Hepatocyte (in vitro differentiated cells): ENCODE measurements around the gene DIP2B. TPM values are rescaled to one million over a fixed set of nuclear protein-coding genes. Genes with fewer than 3 reads are reported as not detected.
"Not testable (repeated sequence)": the region's sequence is repeated elsewhere in the genome, so short reads cannot be mapped to it uniquely, and the experiment has no call there.

Experiments used
- DNase-seq: peaks from one replicate; pipeline ENCODE4 v3.0.0-alpha.2; 2016; ENCODE audit warnings: low spot score
- H2AFZ ChIP-seq: fragments of 200-600 bp; sonication (generic); 2 replicates; pipeline ENCODE4 v1.6.0; 2016; ENCODE audit warnings: antibody characterized with exemption, mild to moderate bottlenecking
- H3K27ac ChIP-seq: fragments of 200-600 bp; sonication (generic); 2 replicates; pipeline ENCODE4 v1.5.1; 2016; ENCODE audit warnings: mild to moderate bottlenecking
- H3K27me3 ChIP-seq: fragments of 200-600 bp; sonication (generic); 2 replicates; pipeline ENCODE4 v1.6.1; 2016
- H3K36me3 ChIP-seq: fragments of 200-600 bp; sonication (generic); replicated peaks from 2 replicates; pipeline ENCODE4 v1.5.1; 2016; ENCODE audit warnings: low read depth; ENCODE audit not compliant: insufficient read depth
- H3K4me1 ChIP-seq: fragments of 200-600 bp; sonication (generic); 2 replicates; pipeline ENCODE4 v1.5.1; 2016; ENCODE audit warnings: mild to moderate bottlenecking, moderate library complexity; ENCODE audit not compliant: insufficient read depth
- H3K4me2 ChIP-seq: fragments of 200-600 bp; sonication (generic); 2 replicates; pipeline ENCODE4 v1.6.0; 2016
- H3K4me3 ChIP-seq: fragments of 200-600 bp; sonication (generic); 2 replicates; pipeline ENCODE4 v1.5.1; 2016; ENCODE audit warnings: mild to moderate bottlenecking
- H3K79me2 ChIP-seq: fragments of 200-600 bp; sonication (generic); 2 replicates; pipeline ENCODE4 v1.6.0; 2017; ENCODE audit warnings: mild to moderate bottlenecking
- H3K9me2 ChIP-seq: fragments of 200-600 bp; sonication (generic); replicated peaks from 2 replicates; pipeline ENCODE4 v1.6.0; 2017; ENCODE audit warnings: mild to moderate bottlenecking; ENCODE audit not compliant: insufficient read depth
- H3K9me3 ChIP-seq: fragments of 200-600 bp; sonication (generic); 2 replicates; pipeline ENCODE4 v1.5.1; 2016; ENCODE audit warnings: low read depth, mild to moderate bottlenecking
- H4K20me1 ChIP-seq: fragments of 200-600 bp; sonication (generic); 2 replicates; pipeline ENCODE4 v1.6.0; 2016; ENCODE audit warnings: mild to moderate bottlenecking; ENCODE audit not compliant: insufficient read depth, poor library complexity, severe bottlenecking
- EZH2 ChIP-seq: fragments of 200-600 bp; sonication (generic); IDR thresholded peaks from 2 replicates; pipeline ENCODE4 v1.6.1; 2016; ENCODE audit warnings: antibody characterized with exemption, mild to moderate bottlenecking, borderline replicate concordance
- EZH2phosphoT487 ChIP-seq: fragments of 200-600 bp; sonication (generic); IDR thresholded peaks from one replicate; pipeline ENCODE4 v1.6.1; 2018; ENCODE audit warnings: antibody characterized with exemption, mild to moderate bottlenecking, low read depth, moderate library complexity; ENCODE audit not compliant: unreplicated experiment, severe bottlenecking
- WGBS: methylation state at CpG from one replicate; pipeline ENCODE4 v1.1.6; 2016; ENCODE audit warnings: low lambda C conversion rate; ENCODE audit errors: missing lambda C conversion rate; 5-methylcytosine and 5-hydroxymethylcytosine counted together
- polyA plus RNA-seq: library from polyadenylated mRNA; unstranded; fragments of >200 nt; fragmentation: Nextera tagmentation; extraction: Ambion mirVana; gene quantifications from 2 replicates; pipeline ENCODE4 v1.2.1, GENCODE V29; 2016
- total RNA-seq: library from RNA; depleted of rRNA; stranded (reverse); fragments of >200 nt; gene quantifications from 2 replicates; pipeline ENCODE4 v1.2.3, GENCODE V29; 2014
- TF ChIP-seq, protein P1 (sequence below): fragments of 200-600 bp; sonication (generic); IDR thresholded peaks from 2 replicates; pipeline ENCODE4 v1.5.1; 2016; ENCODE audit warnings: antibody characterized with exemption, mild to moderate bottlenecking; ENCODE audit not compliant: poor library complexity

DIP2B gene
- total and polyA plus RNA-seq, 2 experiments from 2014 or later = 10.5 to 31.8 TPM

DNA sequence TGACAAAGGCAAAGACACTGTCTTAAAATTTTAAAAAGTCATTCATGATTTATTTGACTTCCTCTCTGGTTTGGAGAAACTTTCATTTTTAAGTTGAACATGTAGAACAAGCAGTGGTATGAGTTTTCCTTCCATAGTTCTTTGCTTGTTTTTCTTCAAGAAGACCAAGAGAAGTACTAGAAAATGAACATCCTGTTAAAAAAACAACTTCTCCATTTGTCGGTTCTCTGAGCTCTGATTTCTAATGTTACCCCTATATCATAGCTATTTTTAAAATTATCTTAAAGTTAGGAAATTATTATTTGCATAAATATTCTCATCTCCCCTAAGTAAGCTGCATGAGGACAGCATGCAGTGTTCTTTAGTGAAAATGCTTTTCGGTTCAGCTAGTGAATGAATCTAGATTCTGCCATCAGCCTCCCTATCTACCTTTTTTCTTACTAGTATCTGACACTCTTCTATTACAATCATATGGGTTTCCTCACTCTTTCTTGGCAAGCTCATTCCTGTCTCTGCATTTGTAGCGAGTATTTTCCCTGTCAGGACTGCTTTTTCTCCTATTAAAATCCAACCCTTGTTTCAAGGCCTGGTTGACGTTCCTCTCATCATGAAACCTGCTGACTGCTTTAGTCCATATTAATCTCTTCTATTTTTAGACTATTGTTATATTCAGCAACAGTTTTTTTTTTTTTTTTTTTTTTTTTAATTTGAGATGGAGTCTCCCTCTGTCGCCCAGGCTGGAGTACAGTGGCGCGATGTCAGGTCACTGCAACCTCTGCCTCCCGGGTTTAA, 15.8 kb downstream of the DIP2B start:
- Histone ChIP-seq H3K9me3 (no peaks in the 10 kb centered on the region), H3K27me3 (no peaks in the 10 kb centered on the region), H3K4me2 (no peak overlapping the region), H2AFZ (no peak overlapping the region), H3K4me1 (no peaks in the 10 kb centered on the region), H3K27ac (no peak overlapping the region), H3K36me3 (no peaks in the 10 kb centered on the region), H3K4me3 (no peak overlapping the region), H3K9me2 (no peaks in the 10 kb centered on the region), H3K79me2 (peaks cover 98% of the 10 kb centered on the region), H4K20me1 (peaks cover 21% of the 10 kb centered on the region)
- DNase-seq = no peak
- TF ChIP-seq EZH2 (no peak), EZH2phosphoT487 (no peak)
- TF ChIP-seq, protein P1, sequence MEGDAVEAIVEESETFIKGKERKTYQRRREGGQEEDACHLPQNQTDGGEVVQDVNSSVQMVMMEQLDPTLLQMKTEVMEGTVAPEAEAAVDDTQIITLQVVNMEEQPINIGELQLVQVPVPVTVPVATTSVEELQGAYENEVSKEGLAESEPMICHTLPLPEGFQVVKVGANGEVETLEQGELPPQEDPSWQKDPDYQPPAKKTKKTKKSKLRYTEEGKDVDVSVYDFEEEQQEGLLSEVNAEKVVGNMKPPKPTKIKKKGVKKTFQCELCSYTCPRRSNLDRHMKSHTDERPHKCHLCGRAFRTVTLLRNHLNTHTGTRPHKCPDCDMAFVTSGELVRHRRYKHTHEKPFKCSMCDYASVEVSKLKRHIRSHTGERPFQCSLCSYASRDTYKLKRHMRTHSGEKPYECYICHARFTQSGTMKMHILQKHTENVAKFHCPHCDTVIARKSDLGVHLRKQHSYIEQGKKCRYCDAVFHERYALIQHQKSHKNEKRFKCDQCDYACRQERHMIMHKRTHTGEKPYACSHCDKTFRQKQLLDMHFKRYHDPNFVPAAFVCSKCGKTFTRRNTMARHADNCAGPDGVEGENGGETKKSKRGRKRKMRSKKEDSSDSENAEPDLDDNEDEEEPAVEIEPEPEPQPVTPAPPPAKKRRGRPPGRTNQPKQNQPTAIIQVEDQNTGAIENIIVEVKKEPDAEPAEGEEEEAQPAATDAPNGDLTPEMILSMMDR = no peak
- WGBS = 93% methylated on average over 8 of the region's 8 CpGs

DNA sequence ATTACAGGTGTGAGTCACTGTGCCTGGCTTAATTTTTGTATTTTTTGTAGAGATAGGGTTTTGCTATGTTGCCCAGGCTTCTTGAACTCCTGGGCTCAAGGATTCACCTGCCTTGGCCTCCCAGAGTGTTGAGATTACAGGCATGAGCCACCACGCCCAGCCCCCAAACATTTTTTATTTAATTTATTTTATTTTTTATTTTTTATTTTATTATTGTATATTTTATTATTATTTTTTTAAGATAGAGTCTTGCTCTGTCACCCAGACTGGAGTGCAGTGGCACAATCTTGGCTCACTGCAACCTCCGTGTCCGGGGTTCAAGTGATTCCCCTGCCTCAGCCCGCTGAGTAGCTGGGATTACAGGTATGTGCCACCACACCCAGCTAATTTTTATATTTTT, 17.0 kb downstream of the DIP2B start:
- H3K27me3 ChIP-seq, DNase-seq, H3K36me3 ChIP-seq, H3K4me2 ChIP-seq, H2AFZ ChIP-seq, H3K9me2 ChIP-seq, H3K9me3 ChIP-seq, H3K4me1 ChIP-seq, H3K27ac ChIP-seq, H3K4me3 ChIP-seq: not testable (repeated sequence)
- H3K79me2 ChIP-seq = peaks cover 87% of the 10 kb centered on the region
- H4K20me1 ChIP-seq = peaks cover 14% of the 10 kb centered on the region
- WGBS = 99% methylated on average over 4 of the region's 4 CpGs

DNA sequence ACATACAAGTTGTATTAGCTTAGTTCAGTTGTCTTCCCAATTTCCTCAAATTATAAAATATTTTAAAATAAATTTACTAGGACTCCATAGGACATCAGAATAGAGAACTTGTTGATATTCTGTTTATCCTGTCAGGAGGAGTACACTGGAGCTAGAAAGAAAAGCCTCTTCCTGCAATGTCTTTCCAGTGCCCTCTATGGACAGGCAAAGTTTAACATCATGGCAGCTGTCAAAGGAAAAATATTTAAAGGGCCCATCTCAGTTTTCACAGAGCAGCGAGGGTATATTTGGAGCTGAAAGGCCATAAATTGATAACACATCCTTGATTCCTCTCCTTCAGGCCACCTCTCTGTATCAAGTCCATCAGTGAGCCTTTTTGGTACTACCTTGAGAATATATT, 19.0 kb downstream of the DIP2B start:
- Histone ChIP-seq H4K20me1 (peaks cover 10% of the 10 kb centered on the region), H2AFZ (no peak overlapping the region), H3K27ac (no peak overlapping the region), H3K36me3 (no peaks in the 10 kb centered on the region), H3K4me1 (peaks cover 4% of the 10 kb centered on the region), H3K9me3 (no peaks in the 10 kb centered on the region), H3K79me2 (peaks cover 86% of the 10 kb centered on the region), H3K9me2 (no peaks in the 10 kb centered on the region), H3K4me3 (no peak overlapping the region), H3K4me2 (no peak overlapping the region), H3K27me3 (no peaks in the 10 kb centered on the region)
- no peak for DNase-seq
- WGBS = 95% methylated on average over 1 of the region's 1 CpG
- TF ChIP-seq, protein P1 = no peak
- TF ChIP-seq EZH2 (no peak), EZH2phosphoT487 (no peak)

DNA sequence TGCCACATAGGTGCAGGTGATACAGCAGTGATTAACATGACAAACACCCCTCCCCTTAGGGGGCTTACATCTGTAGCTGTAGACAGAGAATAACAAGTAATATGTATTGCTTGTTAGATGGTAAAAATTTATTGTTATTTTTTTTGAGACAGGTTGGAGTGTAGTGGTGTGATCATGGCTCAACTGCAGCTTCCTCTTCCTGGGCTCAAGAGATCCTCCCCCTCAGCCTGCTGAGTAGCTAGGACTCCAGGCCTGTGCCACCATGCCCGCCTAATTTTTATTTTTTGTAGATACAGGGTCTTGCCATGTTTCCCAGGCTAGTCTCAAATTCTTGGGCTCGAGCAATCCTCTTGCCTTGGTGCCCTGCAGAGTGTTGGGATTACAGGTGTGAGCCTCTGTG, 19.8 kb downstream of the DIP2B start:
- 100% methylated on average over 2 of the region's 2 CpGs for WGBS
- no peak for DNase-seq
- Histone ChIP-seq H3K36me3 (no peaks in the 10 kb centered on the region), H3K27me3 (no peaks in the 10 kb centered on the region), H2AFZ (no peak overlapping the region), H3K9me3 (no peaks in the 10 kb centered on the region), H4K20me1 (peaks cover 9% of the 10 kb centered on the region), H3K27ac (no peak overlapping the region), H3K4me1 (peaks cover 4% of the 10 kb centered on the region), H3K4me3 (no peak overlapping the region), H3K4me2 (no peak overlapping the region), H3K79me2 (peaks cover 86% of the 10 kb centered on the region), H3K9me2 (no peaks in the 10 kb centered on the region)
- TF ChIP-seq, protein P1 = no peak
- TF ChIP-seq EZH2phosphoT487 = no peak
- TF ChIP-seq EZH2 = no peak
